Endothelial cell of umbilical vein (primary cell): ENCODE measurements around the gene FLT1. TPM values are rescaled to one million over a fixed set of nuclear protein-coding genes. Genes with fewer than 3 reads are reported as not detected.

Source experiments
- BruUV-seq: library from RNA; stranded (reverse); fragments of 400-500 nt; replicated peaks from 2 replicates; lab custom pipeline; 2021; lab: Mats Ljungman, UMichigan
- CTCF ChIA-PET: fragments of 300-600, 350-600 bp; sonication (Branson Sonifier 250); formaldehyde crosslinking; loops from one replicate; lab custom pipeline; 2021; ENCODE audit warnings: antibody characterized with exemption, inconsistent platforms; lab: Charles Lee
- POLR2A ChIA-PET: fragments of 300-600, 350-600 bp; sonication (Branson Sonifier 250); formaldehyde crosslinking; loops from one replicate; lab custom pipeline; 2021; ENCODE audit warnings: antibody characterized with exemption, inconsistent platforms; lab: Charles Lee
- DNase-seq: peaks from one replicate; pipeline ENCODE4 v3.0.0-alpha.2; 2011; ENCODE audit warnings: low read depth, low spot score
- FAIRE-seq: peaks from 2 replicates; lab custom pipeline; 2011; peaks lifted over from hg19 to GRCh38; lab: Jason Lieb, UNC
- H2AFZ ChIP-seq: 2 replicates; pipeline ENCODE4 v1.6.0; 2012; ENCODE audit warnings: low read depth, low read length, control low read depth, inconsistent platforms
- H3K27ac ChIP-seq: 2 replicates; pipeline ENCODE4 v1.5.1; 2011; ENCODE audit warnings: low read depth, mild to moderate bottlenecking, control low read depth, low read length, moderate library complexity; ENCODE audit not compliant: insufficient read depth
- H3K27me3 ChIP-seq, 2 experiments: 2 replicates each; pipeline versions ENCODE4 v1.6.0 to v1.6.1; 2011; ENCODE audit warnings: low read length in 2 of 2, mixed read lengths in 1 of 2; ENCODE audit not compliant: control insufficient read depth in 2 of 2, insufficient read depth in 2 of 2
- H3K36me3 ChIP-seq, 2 experiments: 2 replicates in 1 of 2; 3 replicates in 1 of 2; pipeline ENCODE4 v1.5.1; 2011; ENCODE audit warnings: low read length in 2 of 2, mild to moderate bottlenecking in 1 of 2, moderate library complexity in 1 of 2; ENCODE audit not compliant: control insufficient read depth in 2 of 2, insufficient read depth in 2 of 2; ENCODE audit errors: extremely low read depth in 1 of 2
- H3K4me1 ChIP-seq: 3 replicates; pipeline ENCODE4 v1.5.1; 2011; ENCODE audit warnings: mild to moderate bottlenecking, low read length; ENCODE audit not compliant: control insufficient read depth, insufficient read depth; ENCODE audit errors: extremely low read depth
- H3K4me2 ChIP-seq: 2 replicates; pipeline ENCODE4 v1.6.1; 2011; ENCODE audit warnings: low read length, control low read depth, mixed read lengths; ENCODE audit not compliant: insufficient read depth
- H3K4me3 ChIP-seq, 3 experiments: fragments of 200-600 bp in 1 of 3; sonication (generic), shearing (Covaris generic) in 1 of 3; replicated peaks in 1 of 3; 2 replicates each; pipeline ENCODE4 v1.5.1; 2011 to 2016; ENCODE audit warnings: control low read depth in 3 of 3, low read length in 3 of 3, mild to moderate bottlenecking in 2 of 3, inconsistent platforms in 1 of 3, low read depth in 1 of 3, moderate library complexity in 1 of 3; ENCODE audit not compliant: insufficient read depth in 1 of 3
- H3K79me2 ChIP-seq: 2 replicates; pipeline ENCODE4 v1.6.0; 2012; ENCODE audit warnings: low read length, inconsistent platforms; ENCODE audit not compliant: control insufficient read depth, insufficient read depth
- H3K9ac ChIP-seq: replicated peaks from 2 replicates; pipeline ENCODE3; 2011; ENCODE audit warnings: low read length, control low read depth; ENCODE audit not compliant: insufficient read depth; ENCODE audit errors: extremely low read depth
- H3K9me1 ChIP-seq: replicated peaks from 3 replicates; pipeline ENCODE4 v1.6.0; 2011; ENCODE audit warnings: mild to moderate bottlenecking, low read length; ENCODE audit not compliant: control insufficient read depth, insufficient read depth; ENCODE audit errors: extremely low read depth
- H3K9me3 ChIP-seq: replicated peaks from 2 replicates; pipeline ENCODE4 v1.5.1; 2012; ENCODE audit warnings: low read length, inconsistent platforms; ENCODE audit not compliant: control insufficient read depth, insufficient read depth
- H4K20me1 ChIP-seq: replicated peaks from 2 replicates; pipeline ENCODE3; 2011; ENCODE audit warnings: mild to moderate bottlenecking, low read length; ENCODE audit not compliant: control insufficient read depth, insufficient read depth; ENCODE audit errors: extremely low read depth
- CTCF ChIP-seq, 2 donors: IDR thresholded peaks; 1 replicate in 1 of 2; 2 replicates in 1 of 2; pipeline ENCODE4 v1.5.1; 2011; ENCODE audit warnings: low read length in 2 of 2, mild to moderate bottlenecking in 2 of 2, moderate library complexity in 2 of 2, control low read depth in 1 of 2, inconsistent platforms in 1 of 2, low read depth in 1 of 2; ENCODE audit not compliant: insufficient read depth in 1 of 2; ENCODE audit errors: extremely low read depth in 1 of 2
- EZH2 ChIP-seq: IDR thresholded peaks from 2 replicates; pipeline ENCODE4 v1.6.1; 2012; ENCODE audit warnings: borderline replicate concordance, low read depth, mild to moderate bottlenecking, moderate library complexity, low read length, inconsistent platforms; ENCODE audit not compliant: severe bottlenecking
- FOS ChIP-seq: IDR thresholded peaks from 2 replicates; pipeline ENCODE4 v1.6.1; 2011; ENCODE audit warnings: mild to moderate bottlenecking, low read length, moderate library complexity, borderline replicate concordance; ENCODE audit not compliant: insufficient read depth
- GATA2 ChIP-seq: IDR thresholded peaks from 2 replicates; pipeline ENCODE4 v1.7.0; 2011; ENCODE audit warnings: low read depth, mild to moderate bottlenecking, moderate library complexity, mixed read lengths, low read length; ENCODE audit not compliant: insufficient read length, insufficient read depth
- JUN ChIP-seq: IDR thresholded peaks from 2 replicates; pipeline ENCODE4 v1.6.1; 2011; ENCODE audit warnings: borderline replicate concordance, low read depth; ENCODE audit not compliant: insufficient read length, insufficient read depth
- MYC ChIP-seq: IDR thresholded peaks from one replicate; pipeline ENCODE4 v1.6.1; 2011; ENCODE audit warnings: mild to moderate bottlenecking, low read depth, low read length
- dilution Hi-C: fragments of 300-500 bp; cut with MboI; formaldehyde crosslinking; loops from one replicate; pipeline ENCODE4 v1.15.0; 2019; ENCODE audit warnings: low sequenced_read_pairs; ENCODE audit not compliant: extremely low pct_ligation_motif_present
- intact Hi-C: fragments of 100-400 bp; cut with micrococcal nuclease; formaldehyde crosslinking; loops from one replicate; pipeline ENCODE4 v1.10.0; 2022
- polyA plus RNA-seq, 4 experiments: library from polyadenylated mRNA; depleted of rRNA in 3 of 4; stranded (reverse) in 3 of 4; unstranded in 1 of 4; fragments of >200 nt; gene quantifications; 2 replicates each; pipeline versions ENCODE4 v1.2.1 to v1.2.3, GENCODE V29; 2011 to 2012; ENCODE audit warnings: missing spikeins in 1 of 4
- total RNA-seq: library from RNA; stranded (reverse); gene quantifications from 2 replicates; pipeline ENCODE4 v1.2.3, GENCODE V29; 2021

The FLT1 gene
- total and polyA plus RNA-seq, 2 donors (not counting 3 experiments of a cell fraction or from before 2014, with no cell fraction given), result 16.0 to 104 TPM

GRCh38 chr13:28499609-28500008 lies 4.7 kb upstream of the FLT1 start:
- dilution Hi-C loops, result loop anchor here (25.0 kb wide), 1 partner anchor 187 kb away; no protein-coding TSS in a partner anchor
- Histone ChIP-seq H3K4me1 (peaks cover 12% of the 10 kb centered on the region), H4K20me1 (no peaks in the 10 kb centered on the region), H2AFZ (no peak overlapping the region), H3K4me3 (no peak overlapping the region), H3K79me2 (no peaks in the 10 kb centered on the region), H3K36me3 (no peaks in the 10 kb centered on the region), H3K4me2 (no peak overlapping the region), H3K9me1 (no peaks in the 10 kb centered on the region), H3K27ac (no peak overlapping the region), H3K27me3 (no peaks in the 10 kb centered on the region), H3K9me3 (no peaks in the 10 kb centered on the region), H3K9ac (no peak overlapping the region)
- ChIA-PET POLR2A (no interaction called here), CTCF (interaction anchor here (1.7 kb wide), 1 partner anchor 134 kb away, joined by 5 read pairs; no protein-coding TSS in a partner anchor)
- TF ChIP-seq JUN, result peak; percentile 49
- TF ChIP-seq EZH2, result no peak
- no peak for TF ChIP-seq GATA2
- no peak for TF ChIP-seq CTCF (IDR thresholded peaks at IDR 0.05; ENCODE audit: extremely low read depth in 1 of 2, insufficient read depth in 1 of 2, low read depth in 1 of 2, low read length in 2 of 2)
- TF ChIP-seq FOS, result peak; percentile 74
- TF ChIP-seq MYC, result no peak
- FAIRE-seq (peak; percentile 66), DNase-seq (no peak)
- intact Hi-C loops, result loop anchor here (10.0 kb wide), 1 partner anchor 365 kb away; the partner anchor contains the start of gene PAN3
- BruUV-seq, result no TSS peak
